GM12875 (cell line): ENCODE measurements around the gene MID1.

ENCODE experiments used
- H3K4me3 ChIP-seq: one replicate; pipeline ENCODE4 v1.5.1; 2011; ENCODE audit warnings: low read depth, low read length, control low read depth
- CTCF ChIP-seq: IDR thresholded peaks from 2 replicates; pipeline ENCODE4 v1.5.1; 2011; ENCODE audit warnings: low read depth, mild to moderate bottlenecking, control low read depth, inconsistent platforms, low read length, moderate library complexity, borderline replicate concordance; ENCODE audit not compliant: insufficient read depth

Gene MID1

GRCh38 chrX:10620121-10620699, at the start of gene MID1:
Gene MID1 (minus strand): TSS chrX:10620585. CDS start chrX:10567547, 53,038 bp downstream.
- no peak for TF ChIP-seq CTCF
- H3K4me3 ChIP-seq, result peak within 1 kb of the TSS; percentile 29

- no peak for TF ChIP-seq CTCF
- H3K4me3 ChIP-seq, result no peak overlapping the region
Observed at GRCh38 chrX:10667143-10667542, 46.8 kb upstream of the MID1 start.

GRCh38 chrX:10666102-10666501, 45.7 kb upstream of the MID1 start:
- H3K4me3 ChIP-seq, result no peak overlapping the region
- TF ChIP-seq CTCF, result no peak

- H3K4me3 ChIP-seq, result no peak overlapping the region
- TF ChIP-seq CTCF, result no peak
Observed at GRCh38 chrX:10665681-10666080, 45.3 kb upstream of the MID1 start.

GRCh38 chrX:10660171-10660570, 39.8 kb upstream of the MID1 start:
- no peak for TF ChIP-seq CTCF
- H3K4me3 ChIP-seq, result no peak overlapping the region

- H3K4me3 ChIP-seq, result no peak overlapping the region
- no peak for TF ChIP-seq CTCF
Observed at GRCh38 chrX:10656214-10656613, 35.8 kb upstream of the MID1 start.

GRCh38 chrX:10654960-10655359, 34.6 kb upstream of the MID1 start:
- no peak overlapping the region for H3K4me3 ChIP-seq
- TF ChIP-seq CTCF, result no peak
